GM12801 (cell line): ENCODE measurements around the gene ACTN1.

Source experiments
- CTCF ChIP-seq: IDR thresholded peaks from one replicate; pipeline ENCODE4 v1.5.1; 2011; ENCODE audit warnings: control low read depth; ENCODE audit not compliant: insufficient read length; ENCODE audit errors: extremely low read depth

ACTN1 gene

DNA sequence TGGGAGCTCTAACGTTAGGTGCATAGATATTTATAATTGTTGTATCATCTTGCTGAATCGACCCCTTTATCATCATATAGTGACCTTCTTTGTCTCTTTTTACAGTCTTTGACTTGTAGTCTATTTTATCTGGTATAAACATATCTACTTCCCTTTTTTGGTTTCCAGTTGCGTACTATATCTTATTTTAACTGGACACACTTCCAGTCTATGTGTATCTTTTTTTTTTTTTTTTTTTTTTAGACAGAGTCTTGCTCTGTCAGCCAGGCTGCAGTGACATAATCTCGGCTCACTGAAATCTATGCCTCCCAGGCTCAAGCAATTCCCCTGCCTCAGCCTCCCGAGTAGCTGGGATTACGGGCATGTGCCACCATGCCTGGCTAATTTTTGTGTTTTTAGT, 144.3 kb downstream of the ACTN1 start:
- TF ChIP-seq CTCF = no peak

GRCh38 chr14:68828698-68829097, 150.4 kb downstream of the ACTN1 start:
- TF ChIP-seq CTCF = no peak

- no peak for TF ChIP-seq CTCF
Observed at GRCh38 chr14:68825729-68826128, 153.4 kb downstream of the ACTN1 start.

DNA sequence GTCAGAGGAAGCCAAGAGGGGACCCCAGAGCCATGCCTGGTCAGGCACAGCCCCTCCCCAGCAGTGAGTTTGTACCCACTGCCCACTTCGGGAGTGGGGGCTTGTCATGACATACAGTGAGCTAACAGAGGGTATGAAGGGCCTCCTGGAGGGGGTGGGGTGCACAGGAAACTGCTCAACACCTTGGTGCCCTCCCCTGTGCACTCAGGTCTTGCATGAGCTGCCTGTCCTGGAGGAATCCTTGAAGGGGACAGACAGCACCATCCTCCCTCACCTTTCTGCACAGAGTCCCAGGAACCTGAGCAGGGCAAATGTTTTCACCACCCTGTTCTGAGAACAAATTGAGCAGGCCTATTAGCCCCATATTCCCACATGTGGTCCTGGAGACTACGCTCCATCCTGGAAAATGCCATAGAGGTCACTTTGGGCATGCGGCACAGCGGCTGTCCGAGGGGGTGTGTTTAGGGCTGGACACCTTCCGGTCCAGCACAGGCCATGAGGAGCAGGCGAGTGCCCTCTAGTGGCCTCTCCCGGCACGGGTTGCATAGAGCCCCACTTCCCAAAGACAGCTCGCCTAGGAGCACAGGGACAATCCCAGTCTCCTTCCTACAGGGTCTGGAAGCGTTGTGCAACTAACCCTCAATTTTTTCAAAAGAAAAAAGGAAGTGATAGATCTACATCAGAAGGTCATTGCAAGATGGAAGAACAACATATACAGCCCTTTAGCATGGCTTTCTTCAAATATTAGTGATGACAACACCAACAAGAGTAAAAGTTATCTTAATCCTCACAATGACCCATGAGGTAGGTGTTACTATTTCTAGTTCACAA, 154.4 kb downstream of the ACTN1 start:
- peak; percentile 17 for TF ChIP-seq CTCF

DNA sequence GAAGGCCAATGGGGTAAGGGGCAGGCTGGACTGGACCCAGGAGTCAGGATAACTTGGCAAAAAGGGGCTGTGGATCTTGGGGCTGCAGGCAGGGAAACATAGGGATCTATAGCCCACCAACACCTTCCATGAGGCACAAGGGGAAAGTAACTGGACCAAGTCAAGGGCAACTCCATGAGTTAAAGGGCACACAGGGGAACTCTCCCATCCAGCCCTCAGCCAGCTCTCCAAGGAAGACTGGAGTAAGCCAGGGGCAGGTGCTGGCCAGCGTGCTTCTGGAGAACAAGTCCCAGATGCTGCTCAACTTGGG, 154.9 kb downstream of the ACTN1 start:
- no peak for TF ChIP-seq CTCF
